ENCODE measurements around the gene PRODH.
"Not testable (repeated sequence)": the region's sequence is repeated elsewhere in the genome, so short reads cannot be mapped to it uniquely, and the experiment has no call there.

PRODH gene

GRCh38 chr22:18947905-18948304 lies 11.8 kb upstream of the PRODH start:
- no peaks in the 10 kb centered on the region for H3K27me3 ChIP-seq (ENCODE audit: insufficient read depth, low read length, poor library complexity, severe bottlenecking)
- no peak overlapping the region for H3K9ac ChIP-seq (ENCODE audit: low read depth, low read length, poor library complexity, severe bottlenecking)
- no peaks in the 10 kb centered on the region for H3F3A ChIP-seq (ENCODE audit: low read depth)
- no peak overlapping the region for H3K4me2 ChIP-seq (ENCODE audit: low read depth, low read length, poor library complexity, severe bottlenecking)
- H3K79me2 ChIP-seq (ENCODE audit: insufficient read depth, low read length): no peaks in the 10 kb centered on the region
- H3K9me3 ChIP-seq (ENCODE audit: insufficient read depth, low read depth, low read length): no peaks in the 10 kb centered on the region
- no peaks in the 10 kb centered on the region for H3K9me2 ChIP-seq (replicated peaks; ENCODE audit: low read depth, low read length)
- H4K20me1 ChIP-seq (ENCODE audit: insufficient read depth, low read length, poor library complexity, severe bottlenecking): no peaks in the 10 kb centered on the region
- TF ChIP-seq CTCF (conservative IDR thresholded peaks at IDR 0.05; ENCODE audit: low read length): no peak
- no peak for TF ChIP-seq EZH2phosphoT487 (IDR thresholded peaks at IDR 0.05; ENCODE audit: borderline replicate concordance)
- no peaks in the 10 kb centered on the region for H3K36me3 ChIP-seq (ENCODE audit: insufficient read depth, low read length)
- H2AFZ ChIP-seq (ENCODE audit: low read length): no peak overlapping the region
- H3K4me1 ChIP-seq (ENCODE audit: insufficient read depth, low read length, poor library complexity, severe bottlenecking): no peaks in the 10 kb centered on the region
- H3K4me3 ChIP-seq (ENCODE audit: low read length, poor library complexity, severe bottlenecking): no peak overlapping the region

DNA sequence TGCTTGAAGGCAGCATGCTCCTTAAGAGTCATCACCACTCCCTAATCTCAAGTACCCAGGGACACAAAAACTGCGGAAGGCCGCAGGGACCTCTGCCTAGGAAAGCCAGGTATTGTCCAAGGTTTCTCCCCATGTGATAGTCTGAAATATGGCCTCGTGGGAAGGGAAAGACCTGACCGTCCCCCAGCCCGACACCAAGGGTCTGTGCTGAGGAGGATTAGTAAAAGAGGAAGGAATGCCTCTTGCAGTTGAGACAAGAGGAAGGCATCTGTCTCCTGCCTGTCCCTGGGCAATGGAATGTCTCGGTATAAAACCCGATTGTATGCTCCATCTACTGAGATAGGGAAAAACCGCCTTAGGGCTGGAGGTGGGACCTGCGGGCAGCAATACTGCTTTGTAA lies 11.0 kb upstream of the PRODH start:
- not testable (repeated sequence) for H3K9me3 ChIP-seq (ENCODE audit: insufficient read depth, low read depth, low read length); H3K4me3 ChIP-seq (ENCODE audit: low read length, poor library complexity, severe bottlenecking); H3K36me3 ChIP-seq (ENCODE audit: insufficient read depth, low read length); H4K20me1 ChIP-seq (ENCODE audit: insufficient read depth, low read length, poor library complexity, severe bottlenecking); H3K27me3 ChIP-seq (ENCODE audit: insufficient read depth, low read length, poor library complexity, severe bottlenecking); H3K4me1 ChIP-seq (ENCODE audit: insufficient read depth, low read length, poor library complexity, severe bottlenecking); H3F3A ChIP-seq (ENCODE audit: low read depth); H3K9me2 ChIP-seq (replicated peaks; ENCODE audit: low read depth, low read length); H3K9ac ChIP-seq (ENCODE audit: low read depth, low read length, poor library complexity, severe bottlenecking); H2AFZ ChIP-seq (ENCODE audit: low read length); H3K4me2 ChIP-seq (ENCODE audit: low read depth, low read length, poor library complexity, severe bottlenecking); H3K79me2 ChIP-seq (ENCODE audit: insufficient read depth, low read length)

GRCh38 chr22:18938691-18939090 lies 2.6 kb upstream of the PRODH start:
- not testable (repeated sequence) for H3K4me3 ChIP-seq (ENCODE audit: low read length, poor library complexity, severe bottlenecking); H3K9ac ChIP-seq (ENCODE audit: low read depth, low read length, poor library complexity, severe bottlenecking); H3K9me2 ChIP-seq (replicated peaks; ENCODE audit: low read depth, low read length); H3K79me2 ChIP-seq (ENCODE audit: insufficient read depth, low read length); H4K20me1 ChIP-seq (ENCODE audit: insufficient read depth, low read length, poor library complexity, severe bottlenecking); H3F3A ChIP-seq (ENCODE audit: low read depth); H2AFZ ChIP-seq (ENCODE audit: low read length); H3K36me3 ChIP-seq (ENCODE audit: insufficient read depth, low read length); H3K27me3 ChIP-seq (ENCODE audit: insufficient read depth, low read length, poor library complexity, severe bottlenecking); H3K4me1 ChIP-seq (ENCODE audit: insufficient read depth, low read length, poor library complexity, severe bottlenecking); H3K4me2 ChIP-seq (ENCODE audit: low read depth, low read length, poor library complexity, severe bottlenecking); H3K9me3 ChIP-seq (ENCODE audit: insufficient read depth, low read depth, low read length)

GRCh38 chr22:18934688-18935087 lies 1.4 kb downstream of the PRODH start:
- H3K9me3 ChIP-seq (ENCODE audit: insufficient read depth, low read depth, low read length); H3K9ac ChIP-seq (ENCODE audit: low read depth, low read length, poor library complexity, severe bottlenecking); H3F3A ChIP-seq (ENCODE audit: low read depth); H3K79me2 ChIP-seq (ENCODE audit: insufficient read depth, low read length); H3K9me2 ChIP-seq (replicated peaks; ENCODE audit: low read depth, low read length); H3K27me3 ChIP-seq (ENCODE audit: insufficient read depth, low read length, poor library complexity, severe bottlenecking); H3K4me3 ChIP-seq (ENCODE audit: low read length, poor library complexity, severe bottlenecking); H3K4me2 ChIP-seq (ENCODE audit: low read depth, low read length, poor library complexity, severe bottlenecking); H2AFZ ChIP-seq (ENCODE audit: low read length); H3K4me1 ChIP-seq (ENCODE audit: insufficient read depth, low read length, poor library complexity, severe bottlenecking); H3K36me3 ChIP-seq (ENCODE audit: insufficient read depth, low read length); H4K20me1 ChIP-seq (ENCODE audit: insufficient read depth, low read length, poor library complexity, severe bottlenecking): not testable (repeated sequence)

DNA sequence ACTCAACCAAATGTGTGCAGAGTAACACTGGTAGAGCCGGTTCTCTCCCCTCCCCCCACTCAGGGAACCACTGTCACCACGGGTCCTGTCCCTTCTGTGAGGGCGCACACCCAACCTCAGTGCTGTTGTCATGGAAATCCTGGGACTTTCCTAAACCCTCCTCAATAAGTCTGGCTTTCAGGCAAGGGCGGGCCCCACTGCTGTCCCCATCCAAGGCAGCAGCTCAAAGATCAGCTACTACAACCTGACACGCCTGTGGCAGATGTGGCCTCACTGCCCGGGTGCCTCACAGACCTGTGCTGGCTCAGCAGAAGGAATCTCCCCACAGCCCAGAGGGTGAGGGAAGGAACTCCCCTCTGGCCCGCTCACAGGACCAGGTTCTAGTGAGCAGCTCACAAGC lies 2.2 kb downstream of the PRODH start:
- Histone ChIP-seq H3K27me3 (ENCODE audit: insufficient read depth, low read length, poor library complexity, severe bottlenecking) (no peaks in the 10 kb centered on the region), H2AFZ (ENCODE audit: low read length) (no peak overlapping the region), H3K79me2 (ENCODE audit: insufficient read depth, low read length) (no peaks in the 10 kb centered on the region), H3K4me3 (ENCODE audit: low read length, poor library complexity, severe bottlenecking) (no peak overlapping the region), H3K4me2 (ENCODE audit: low read depth, low read length, poor library complexity, severe bottlenecking) (no peak overlapping the region), H3K4me1 (ENCODE audit: insufficient read depth, low read length, poor library complexity, severe bottlenecking) (no peaks in the 10 kb centered on the region), H3K9ac (ENCODE audit: low read depth, low read length, poor library complexity, severe bottlenecking) (no peak overlapping the region), H3K36me3 (ENCODE audit: insufficient read depth, low read length) (no peaks in the 10 kb centered on the region), H3F3A (ENCODE audit: low read depth) (no peaks in the 10 kb centered on the region), H3K9me3 (ENCODE audit: insufficient read depth, low read depth, low read length) (no peaks in the 10 kb centered on the region), H4K20me1 (ENCODE audit: insufficient read depth, low read length, poor library complexity, severe bottlenecking) (no peaks in the 10 kb centered on the region), H3K9me2 (replicated peaks; ENCODE audit: low read depth, low read length) (no peaks in the 10 kb centered on the region)
- no peak for TF ChIP-seq EZH2phosphoT487 (IDR thresholded peaks at IDR 0.05; ENCODE audit: borderline replicate concordance)
- TF ChIP-seq CTCF (conservative IDR thresholded peaks at IDR 0.05; ENCODE audit: low read length): no peak

Measured in Loucy (cell line).